GM19467 (cell line): Measurements from ENCODE around the gene ZNF423.

Source experiments
- ATAC-seq: cut with Tn5 transposase; IDR thresholded peaks from one replicate; pipeline ENCODE4 v1.9.1; 2021; ENCODE audit warnings: mild to moderate bottlenecking, moderate library complexity; ENCODE audit not compliant: unreplicated experiment

ZNF423 gene

GRCh38 chr16:49504023-49504364, 351.9 kb downstream of the ZNF423 start:
- ATAC-seq, result no peak

- ATAC-seq, result peak; percentile 85
Observed at GRCh38 chr16:49503256-49504022, 352.5 kb downstream of the ZNF423 start.

- ATAC-seq, result no peak
Observed at GRCh38 chr16:49502136-49502881, 353.6 kb downstream of the ZNF423 start.

- ATAC-seq, result no peak
Observed at GRCh38 chr16:49499869-49500610, 355.9 kb downstream of the ZNF423 start.

- ATAC-seq, result no peak
Observed at GRCh38 chr16:49499414-49499785, 356.5 kb downstream of the ZNF423 start.

GRCh38 chr16:49498666-49499413, 357.1 kb downstream of the ZNF423 start:
- no peak for ATAC-seq

GRCh38 chr16:49498264-49498663, 357.6 kb downstream of the ZNF423 start:
- no peak for ATAC-seq

- no peak for ATAC-seq
Observed at GRCh38 chr16:49497466-49497865, 358.4 kb downstream of the ZNF423 start.

GRCh38 chr16:49496656-49497055, 359.3 kb downstream of the ZNF423 start:
- ATAC-seq, result no peak

- no peak for ATAC-seq
Observed at GRCh38 chr16:49495596-49496355, 360.1 kb downstream of the ZNF423 start.

- ATAC-seq, result no peak
Observed at GRCh38 chr16:49494891-49495566, 360.9 kb downstream of the ZNF423 start.

GRCh38 chr16:49494474-49494873, 361.4 kb downstream of the ZNF423 start:
- no peak for ATAC-seq

GRCh38 chr16:49493836-49494235, 362.1 kb downstream of the ZNF423 start:
- no peak for ATAC-seq

GRCh38 chr16:49492896-49493626, 362.9 kb downstream of the ZNF423 start:
- ATAC-seq, result no peak

- no peak for ATAC-seq
Observed at GRCh38 chr16:49491771-49492761, 363.8 kb downstream of the ZNF423 start.

- ATAC-seq, result no peak
Observed at GRCh38 chr16:49491106-49491670, 364.7 kb downstream of the ZNF423 start.

GRCh38 chr16:49490321-49490705, 365.6 kb downstream of the ZNF423 start:
- no peak for ATAC-seq
